T-helper 1 cell (primary cell): Measurements from ENCODE around the gene DDIT3.
"Not testable (repeated sequence)": the region's sequence is repeated elsewhere in the genome, so short reads cannot be mapped to it uniquely, and the experiment has no call there.

Experiments
- DNase-seq, 5 donors: peaks; one replicate each; pipeline ENCODE4 v3.0.0-alpha.2; 2012 to 2020

The DDIT3 gene

GRCh38 chr12:57511588-57512325 lies 8.6 kb downstream of the DDIT3 start:
- no peak for DNase-seq

- DNase-seq: no peak
Observed at GRCh38 chr12:57511161-57511560, 9.2 kb downstream of the DDIT3 start.

GRCh38 chr12:57507796-57508195 lies 12.5 kb downstream of the DDIT3 start:
- DNase-seq: not testable (repeated sequence)

- DNase-seq: not testable (repeated sequence)
Observed at GRCh38 chr12:57506541-57506940, 13.8 kb downstream of the DDIT3 start.

GRCh38 chr12:57502311-57502969 lies 17.9 kb downstream of the DDIT3 start:
- DNase-seq: not testable (repeated sequence)

GRCh38 chr12:57500213-57500612 lies 20.1 kb downstream of the DDIT3 start:
- DNase-seq: no peak

GRCh38 chr12:57498571-57498970 lies 21.7 kb downstream of the DDIT3 start:
- DNase-seq: no peak

GRCh38 chr12:57498132-57498502 lies 22.2 kb downstream of the DDIT3 start:
- DNase-seq: no peak

- no peak for DNase-seq
Observed at GRCh38 chr12:57497223-57498131, 22.8 kb downstream of the DDIT3 start.

- DNase-seq: no peak
Observed at GRCh38 chr12:57496822-57497221, 23.5 kb downstream of the DDIT3 start.

- not testable (repeated sequence) for DNase-seq
Observed at GRCh38 chr12:57495051-57495701, 25.1 kb downstream of the DDIT3 start.

GRCh38 chr12:57491393-57492280 lies 28.7 kb downstream of the DDIT3 start:
- no peak for DNase-seq

- DNase-seq: no peak
Observed at GRCh38 chr12:57490126-57490525, 30.2 kb downstream of the DDIT3 start.

GRCh38 chr12:57489157-57489641 lies 31.1 kb downstream of the DDIT3 start:
- no peak for DNase-seq

GRCh38 chr12:57488402-57489156 lies 31.7 kb downstream of the DDIT3 start:
- DNase-seq: no peak

GRCh38 chr12:57487597-57488401 lies 32.5 kb downstream of the DDIT3 start, which contains the start of gene MARS1:
MARS1 (plus strand) TSS chr12:57488068; CDS start chr12:57488091, 23 bp downstream.
- DNase-seq: peak; percentile 81 to 98 (median 90)

GRCh38 chr12:57487055-57487596 lies 33.2 kb downstream of the DDIT3 start:
- DNase-seq: no peak

GRCh38 chr12:57485695-57486094 lies 34.6 kb downstream of the DDIT3 start:
- DNase-seq: no peak

- DNase-seq: no peak
Observed at GRCh38 chr12:57483466-57483865, 36.8 kb downstream of the DDIT3 start.
